Ramos (cell line): Measurements from ENCODE around the gene CCDC194.

Source experiments
- in situ Hi-C: fragments of 300-500 bp; cut with MboI; formaldehyde crosslinking; loops from one replicate; pipeline ENCODE4 v1.14.3; 2022; ENCODE audit warnings: low sequenced_read_pairs; ENCODE audit not compliant: unreplicated experiment

CCDC194 gene

GRCh38 chr19:17340871-17341357, 53.1 kb downstream of the CCDC194 start:
- in situ Hi-C loops = no loop called here
